K562 (cell line): ENCODE data around the gene MYO1A. TPM values are rescaled to one million over a fixed set of nuclear protein-coding genes. Genes with fewer than 3 reads are reported as not detected.

Experiments
- ARID2 ChIP-seq: fragments of 450-650 bp; IDR thresholded peaks from 2 replicates; pipeline ENCODE4 v1.6.1; 2017; ENCODE audit warnings: antibody characterized with exemption, mild to moderate bottlenecking
- BRF1 ChIP-seq: IDR thresholded peaks from 3 replicates; pipeline ENCODE4 v1.6.1; 2011; ENCODE audit warnings: borderline replicate concordance, mild to moderate bottlenecking; ENCODE audit not compliant: insufficient read length; ENCODE audit errors: extremely low read depth
- CBX3 ChIP-seq, 2 experiments: IDR thresholded peaks; 1 replicate in 1 of 2; 2 replicates in 1 of 2; pipeline ENCODE4 v1.6.1; 2012; ENCODE audit warnings: inconsistent platforms in 2 of 2, low read length in 2 of 2, borderline replicate concordance in 1 of 2, control low read depth in 1 of 2
- CHCHD3 ChIP-seq: fragments of 250-450 bp; sonication (Bioruptor Pico); IDR thresholded peaks from 2 replicates; pipeline ENCODE4 v2.1.2; 2022; ENCODE audit warnings: mild to moderate bottlenecking
- ESRRB ChIP-seq: fragments of 250-450 bp; sonication (Bioruptor Pico); IDR thresholded peaks from 2 replicates; pipeline ENCODE4 v1.5.0; 2020; ENCODE audit warnings: mild to moderate bottlenecking, moderate library complexity, borderline replicate concordance
- FOS ChIP-seq: IDR thresholded peaks from 3 replicates; pipeline ENCODE4 v1.6.1; 2011; ENCODE audit not compliant: insufficient read length; ENCODE audit errors: extremely low read depth
- MBD2 ChIP-seq: sonication (generic); IDR thresholded peaks from 2 replicates; pipeline ENCODE4 v1.6.1; 2016; ENCODE audit warnings: low read depth, borderline replicate concordance
- MEIS2 ChIP-seq: fragments of 450-650 bp; IDR thresholded peaks from 2 replicates; pipeline ENCODE4 v1.6.1; 2014; ENCODE audit warnings: mild to moderate bottlenecking; ENCODE audit not compliant: partially characterized antibody
- MIER1 ChIP-seq: fragments of 450-650 bp; IDR thresholded peaks from 2 replicates; pipeline ENCODE4 v1.6.1; 2016; ENCODE audit warnings: antibody characterized with exemption, mild to moderate bottlenecking, low read depth
- NELFE ChIP-seq: IDR thresholded peaks from 2 replicates; pipeline ENCODE4 v1.6.1; 2011; ENCODE audit warnings: mild to moderate bottlenecking; ENCODE audit not compliant: insufficient read depth, insufficient read length
- POLR2AphosphoS2 ChIP-seq: IDR thresholded peaks from 2 replicates; pipeline ENCODE4 v1.6.1; 2012; ENCODE audit warnings: low read length, improper control_type of control experiment
- RBFOX2 ChIP-seq: fragments of 200-400 bp; formaldehyde crosslinking; IDR thresholded peaks from 2 replicates; pipeline ENCODE4 v1.6.1; 2017; ENCODE audit warnings: low read depth, mild to moderate bottlenecking, low read length, moderate library complexity
- RBM39 ChIP-seq: fragments of 200-400 bp; formaldehyde crosslinking; optimal IDR thresholded peaks from 2 replicates; pipeline ENCODE3; 2018; ENCODE audit warnings: low read depth, low read length
- SAFB ChIP-seq: fragments of 200-400 bp; formaldehyde crosslinking; IDR thresholded peaks from 2 replicates; pipeline ENCODE4 v1.6.1; 2017; ENCODE audit warnings: low read depth, low read length, borderline replicate concordance
- SMARCC2 ChIP-seq: fragments of 450-650 bp; IDR thresholded peaks from 2 replicates; pipeline ENCODE4 v1.6.1; 2017; ENCODE audit warnings: antibody characterized with exemption, moderate library complexity, mild to moderate bottlenecking, low read depth
- SUPT5H ChIP-seq: fragments of 450-650 bp; IDR thresholded peaks from 2 replicates; pipeline ENCODE4 v1.6.1; 2016
- TAF9B ChIP-seq: fragments of 450-650 bp; IDR thresholded peaks from 2 replicates; pipeline ENCODE4 v1.6.1; 2018; ENCODE audit warnings: mild to moderate bottlenecking; ENCODE audit not compliant: partially characterized antibody
- ZNF384 ChIP-seq: IDR thresholded peaks from 2 replicates; pipeline ENCODE4 v1.6.1; 2012; ENCODE audit warnings: low read depth, low read length, improper control_type of control experiment
- ZZZ3 ChIP-seq: fragments of 450-650 bp; IDR thresholded peaks from 2 replicates; pipeline ENCODE4 v1.6.1; 2016; ENCODE audit warnings: antibody characterized with exemption, mild to moderate bottlenecking, moderate library complexity
- polyA plus RNA-seq, 8 experiments: library from polyadenylated mRNA; depleted of rRNA in 4 of 8; stranded (reverse) in 5 of 8; unstranded in 3 of 8; fragments of >200 nt; fragmentation: Nextera tagmentation in 2 of 8; fragmentation: Illumina TruSeq in 1 of 8; extraction: Ambion mirVana in 2 of 8; extraction: Trizol in 1 of 8; gene quantifications; 2 replicates each; pipeline versions ENCODE4 v1.2.1 to v1.2.3, GENCODE V29; 2011 to 2014; ENCODE audit warnings: inconsistent platforms in 1 of 8, missing spikeins in 1 of 8
- total RNA-seq, 7 experiments: library from RNA; depleted of rRNA in 6 of 7; stranded (reverse); fragments of >200 nt in 6 of 7; fragmentation: Illumina TruSeq in 2 of 7; extraction: Trizol in 2 of 7; gene quantifications; 2 replicates each; pipeline versions ENCODE4 v1.2.1 to v1.2.3, GENCODE V29; 2011 to 2021; ENCODE audit warnings: low replicate concordance in 1 of 7
- TF ChIP-seq, protein P1 (sequence below): conservative IDR thresholded peaks from 2 replicates; pipeline ENCODE4 v1.6.1; 2011; ENCODE audit warnings: low read depth, mild to moderate bottlenecking, low read length; ENCODE audit not compliant: control insufficient read depth
- TF ChIP-seq, protein P2 (sequence below): fragments of 450-650 bp; formaldehyde crosslinking; IDR thresholded peaks from 2 replicates; pipeline ENCODE4 v1.4.0; 2022; ENCODE audit warnings: missing genetic modification characterization
- TF ChIP-seq, protein P3 (sequence below): sonication (generic); formaldehyde crosslinking; IDR thresholded peaks from 2 replicates; pipeline ENCODE4 v1.8.1; 2023; ENCODE audit warnings: mild to moderate bottlenecking, missing genetic modification reagents

The MYO1A gene
- total and polyA plus RNA-seq, 9 of the 15 experiments (the other 6 are each of a cell fraction or from before 2014, with no cell fraction given), result 0.03 to 0.29 (median 0.14) TPM; not detected in 2

DNA sequence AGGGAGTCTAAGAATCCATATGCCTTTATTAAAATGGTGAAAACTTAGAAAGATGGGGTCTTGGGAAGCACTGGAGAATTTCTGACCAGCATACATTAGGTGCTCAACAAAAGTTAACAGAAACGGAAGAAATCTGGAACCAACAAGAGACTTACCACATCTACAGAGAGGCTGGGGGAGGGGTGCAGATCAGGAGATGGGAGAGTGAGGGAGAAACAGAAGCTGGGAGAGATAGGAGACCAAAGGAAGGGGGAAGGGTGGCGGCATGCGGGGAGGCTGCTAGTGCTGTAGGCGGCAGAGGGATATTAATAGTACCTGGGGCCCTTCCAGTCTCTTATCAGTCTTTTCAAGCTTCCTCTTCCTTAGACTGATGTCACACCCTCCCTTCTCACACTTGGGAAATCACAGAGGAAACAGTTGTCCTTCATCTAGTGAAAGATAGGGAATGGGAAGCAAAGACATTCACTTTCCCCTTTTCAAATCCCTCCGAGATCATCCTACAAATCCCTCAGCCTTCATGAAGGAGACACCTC is 61.7 kb downstream of the MYO1A start (continued):
- TF ChIP-seq, protein P1, sequence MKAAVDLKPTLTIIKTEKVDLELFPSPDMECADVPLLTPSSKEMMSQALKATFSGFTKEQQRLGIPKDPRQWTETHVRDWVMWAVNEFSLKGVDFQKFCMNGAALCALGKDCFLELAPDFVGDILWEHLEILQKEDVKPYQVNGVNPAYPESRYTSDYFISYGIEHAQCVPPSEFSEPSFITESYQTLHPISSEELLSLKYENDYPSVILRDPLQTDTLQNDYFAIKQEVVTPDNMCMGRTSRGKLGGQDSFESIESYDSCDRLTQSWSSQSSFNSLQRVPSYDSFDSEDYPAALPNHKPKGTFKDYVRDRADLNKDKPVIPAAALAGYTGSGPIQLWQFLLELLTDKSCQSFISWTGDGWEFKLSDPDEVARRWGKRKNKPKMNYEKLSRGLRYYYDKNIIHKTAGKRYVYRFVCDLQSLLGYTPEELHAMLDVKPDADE, result peak; percentile 91
- TF ChIP-seq ESRRB (CRISPR knock-in tag) (no peak), CBX3 (IDR thresholded peaks at IDR 0.05; ENCODE audit: borderline replicate concordance in 1 of 2, low read length in 2 of 2) (peak in 1 of 2 experiments; percentile 83; a peak in 1 of 3 replicates), SUPT5H (no peak), ZNF384 (no peak), ZZZ3 (no peak), RBFOX2 (no peak), RBM39 (peak; percentile 81), ARID2 (0 out of 2 replicates have a peak, but pooled peaks have one; percentile 35), TAF9B (peak; percentile 90), POLR2AphosphoS2 (no peak), FOS (no peak), MIER1 (peak; percentile 70; the same call in 1 of the 2 replicates), SMARCC2 (peak; percentile 96), BRF1 (no peak), SAFB (no peak), NELFE (no peak), MEIS2 (peak; percentile 64), CHCHD3 (no peak), MBD2 (peak; percentile 78)
- TF ChIP-seq, protein P2, sequence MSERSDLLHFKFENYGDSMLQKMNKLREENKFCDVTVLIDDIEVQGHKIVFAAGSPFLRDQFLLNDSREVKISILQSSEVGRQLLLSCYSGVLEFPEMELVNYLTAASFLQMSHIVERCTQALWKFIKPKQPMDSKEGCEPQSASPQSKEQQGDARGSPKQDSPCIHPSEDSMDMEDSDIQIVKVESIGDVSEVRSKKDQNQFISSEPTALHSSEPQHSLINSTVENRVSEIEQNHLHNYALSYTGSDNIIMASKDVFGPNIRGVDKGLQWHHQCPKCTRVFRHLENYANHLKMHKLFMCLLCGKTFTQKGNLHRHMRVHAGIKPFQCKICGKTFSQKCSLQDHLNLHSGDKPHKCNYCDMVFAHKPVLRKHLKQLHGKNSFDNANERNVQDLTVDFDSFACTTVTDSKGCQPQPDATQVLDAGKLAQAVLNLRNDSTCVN (CRISPR knock-in tag), result peak; percentile 40; the same call in 1 of the 2 replicates
- TF ChIP-seq, protein P3, sequence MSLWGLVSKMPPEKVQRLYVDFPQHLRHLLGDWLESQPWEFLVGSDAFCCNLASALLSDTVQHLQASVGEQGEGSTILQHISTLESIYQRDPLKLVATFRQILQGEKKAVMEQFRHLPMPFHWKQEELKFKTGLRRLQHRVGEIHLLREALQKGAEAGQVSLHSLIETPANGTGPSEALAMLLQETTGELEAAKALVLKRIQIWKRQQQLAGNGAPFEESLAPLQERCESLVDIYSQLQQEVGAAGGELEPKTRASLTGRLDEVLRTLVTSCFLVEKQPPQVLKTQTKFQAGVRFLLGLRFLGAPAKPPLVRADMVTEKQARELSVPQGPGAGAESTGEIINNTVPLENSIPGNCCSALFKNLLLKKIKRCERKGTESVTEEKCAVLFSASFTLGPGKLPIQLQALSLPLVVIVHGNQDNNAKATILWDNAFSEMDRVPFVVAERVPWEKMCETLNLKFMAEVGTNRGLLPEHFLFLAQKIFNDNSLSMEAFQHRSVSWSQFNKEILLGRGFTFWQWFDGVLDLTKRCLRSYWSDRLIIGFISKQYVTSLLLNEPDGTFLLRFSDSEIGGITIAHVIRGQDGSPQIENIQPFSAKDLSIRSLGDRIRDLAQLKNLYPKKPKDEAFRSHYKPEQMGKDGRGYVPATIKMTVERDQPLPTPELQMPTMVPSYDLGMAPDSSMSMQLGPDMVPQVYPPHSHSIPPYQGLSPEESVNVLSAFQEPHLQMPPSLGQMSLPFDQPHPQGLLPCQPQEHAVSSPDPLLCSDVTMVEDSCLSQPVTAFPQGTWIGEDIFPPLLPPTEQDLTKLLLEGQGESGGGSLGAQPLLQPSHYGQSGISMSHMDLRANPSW, result no peak
